ENCODE results near the gene OIT3.

GRCh38 chr10:72910705-72911104, 17.2 kb downstream of the OIT3 start:
- TF ChIP-seq CTCF (IDR thresholded peaks at IDR 0.05), result no peak
- no peak for TF ChIP-seq POLR2A (IDR thresholded peaks at IDR 0.05)

Data from testis (tissue), 2 donors.